Hematopoietic multipotent progenitor cell treated with erythropoietin and hydrocortisone succinate and interleukin-3 and kit ligand, for 15 days (in vitro differentiated cells): ENCODE data around the gene CDHR5.

Experiments used
- DNase-seq: peaks from one replicate; pipeline ENCODE4 v3.0.0-alpha.2; 2015; ENCODE audit warnings: low spot score

CDHR5 gene

DNA sequence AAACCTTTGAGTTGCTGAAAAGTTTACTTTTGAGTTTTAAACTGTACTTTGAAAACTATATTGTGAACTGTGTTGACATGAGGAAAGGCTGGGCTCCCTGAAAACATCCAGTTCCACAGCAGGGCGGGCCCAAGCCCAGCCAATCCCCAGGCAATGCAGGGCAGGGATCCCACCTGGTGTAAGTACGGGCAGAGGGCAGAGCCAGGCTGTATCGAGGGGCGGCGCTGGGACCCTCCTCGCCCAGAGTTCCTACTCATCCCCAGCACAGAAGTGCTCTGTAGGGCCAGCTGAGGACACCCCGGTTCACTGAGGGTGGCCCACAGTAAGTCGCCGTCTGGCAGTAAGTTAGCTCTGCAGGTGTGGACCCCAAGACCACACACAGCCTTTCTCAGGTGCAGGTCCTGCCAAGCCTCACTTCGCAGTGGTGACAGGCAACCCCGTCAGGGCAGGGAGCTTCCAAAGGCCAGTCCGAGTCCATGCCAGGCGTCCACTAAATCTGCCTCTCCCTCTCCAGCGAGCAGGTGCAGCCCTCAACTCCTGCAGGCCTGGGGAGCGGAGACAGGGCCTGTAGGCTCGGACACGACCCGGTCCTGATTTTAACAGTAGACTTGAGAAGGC is 57.6 kb downstream of the CDHR5 start:
- DNase-seq: no peak
